Activated naive CD4-positive, alpha-beta T cell treated with Interleukin-2 at 50 U/mL for 16 hours (primary cell): ENCODE measurements around the gene NOC2L.
"Not testable (repeated sequence)": the region's sequence is repeated elsewhere in the genome, so short reads cannot be mapped to it uniquely, and the experiment has no call there.

Source experiments
- DNase-seq: peaks from one replicate; pipeline ENCODE4 v3.0.0-alpha.2; 2020

NOC2L gene

DNA sequence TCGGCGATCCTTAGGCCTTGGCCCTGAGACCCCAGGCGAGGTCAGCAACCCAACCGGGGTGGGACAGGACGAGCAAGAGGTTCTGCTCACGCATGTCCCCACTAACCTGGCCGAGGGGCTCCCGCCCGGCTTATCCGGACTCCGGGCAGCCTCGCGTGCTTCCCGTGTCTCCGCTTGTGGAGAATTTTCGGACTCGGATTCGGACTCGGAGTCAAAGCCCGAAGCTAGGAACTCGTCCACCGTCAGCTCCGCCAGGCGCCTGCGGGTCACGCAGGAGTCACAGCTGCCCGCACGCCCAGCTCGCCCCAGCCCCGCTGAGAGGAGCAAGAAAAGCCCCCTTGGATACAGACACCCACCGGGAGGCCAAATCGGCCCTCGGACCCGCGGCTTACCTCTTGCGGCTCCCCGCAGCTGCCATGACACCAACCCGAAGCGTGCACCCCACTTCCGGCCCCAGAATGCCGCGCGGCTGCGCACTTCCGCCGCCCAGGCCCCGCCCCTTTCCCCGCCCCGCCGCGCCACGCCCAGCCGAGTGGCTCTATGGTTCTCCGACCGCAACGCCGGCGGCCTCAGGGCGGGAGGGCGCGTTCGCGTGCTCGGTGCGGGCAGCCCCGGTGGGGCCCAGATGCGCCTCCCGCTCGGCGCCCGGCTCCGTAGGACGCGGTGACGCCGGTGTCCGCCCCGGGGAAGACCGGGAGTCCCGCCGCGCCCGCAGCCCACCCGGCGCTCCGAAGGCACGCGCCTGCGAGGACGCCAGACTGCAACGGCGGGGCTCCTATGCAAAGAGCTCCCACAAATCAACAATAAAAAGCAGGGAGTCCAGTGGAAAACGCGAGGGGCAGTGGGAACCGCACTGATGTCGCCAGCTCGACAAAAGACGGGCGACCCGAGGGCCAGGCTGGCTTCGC lies at the start of gene NOC2L:
Gene NOC2L (minus strand): TSS at position 434 of the 908 bp plus-strand sequence. CDS start 16 bp downstream, at position 418.
- peak; percentile 96 for DNase-seq

DNA sequence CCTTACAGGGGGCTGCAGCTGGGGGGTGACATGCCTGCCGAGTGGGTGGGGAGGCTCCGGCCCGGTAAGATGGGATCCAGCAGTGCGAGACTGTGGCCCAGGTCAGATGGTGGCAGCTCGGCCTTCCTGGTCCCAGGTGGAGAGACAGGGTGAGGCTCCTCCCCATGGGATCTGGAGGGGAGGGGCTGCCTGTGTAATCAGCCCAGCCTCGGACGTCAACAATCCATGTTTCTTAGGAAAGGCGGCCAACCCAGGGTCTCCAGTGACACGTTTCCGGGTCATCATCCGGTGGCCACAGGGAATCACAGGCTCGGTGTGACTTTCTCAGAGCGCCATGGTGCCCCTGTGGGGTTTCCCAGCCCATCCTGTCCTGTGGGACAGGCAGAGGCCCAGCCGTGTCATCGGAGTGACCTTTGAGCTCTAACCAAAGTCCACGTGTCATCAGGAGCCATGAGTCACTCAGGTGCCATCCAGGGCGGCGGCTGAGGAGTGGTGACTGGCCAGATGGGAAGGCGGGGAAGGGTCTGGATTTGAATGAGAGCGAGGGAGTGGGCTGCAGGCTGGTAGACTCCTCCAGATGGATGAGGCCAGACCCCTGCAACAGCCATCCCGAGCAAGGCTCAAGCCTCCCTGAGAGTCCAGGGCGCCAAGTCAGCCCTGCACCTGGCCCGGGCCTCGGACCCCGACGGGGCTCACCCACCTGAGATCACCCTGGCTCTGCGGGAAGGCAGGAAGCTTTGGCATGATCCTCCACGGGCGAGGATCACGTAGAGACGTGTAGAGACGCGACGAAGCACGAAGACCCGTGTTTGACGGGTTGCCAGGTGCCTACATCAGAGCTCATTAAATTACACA lies 47.5 kb upstream of the NOC2L start:
- DNase-seq = no peak

DNA sequence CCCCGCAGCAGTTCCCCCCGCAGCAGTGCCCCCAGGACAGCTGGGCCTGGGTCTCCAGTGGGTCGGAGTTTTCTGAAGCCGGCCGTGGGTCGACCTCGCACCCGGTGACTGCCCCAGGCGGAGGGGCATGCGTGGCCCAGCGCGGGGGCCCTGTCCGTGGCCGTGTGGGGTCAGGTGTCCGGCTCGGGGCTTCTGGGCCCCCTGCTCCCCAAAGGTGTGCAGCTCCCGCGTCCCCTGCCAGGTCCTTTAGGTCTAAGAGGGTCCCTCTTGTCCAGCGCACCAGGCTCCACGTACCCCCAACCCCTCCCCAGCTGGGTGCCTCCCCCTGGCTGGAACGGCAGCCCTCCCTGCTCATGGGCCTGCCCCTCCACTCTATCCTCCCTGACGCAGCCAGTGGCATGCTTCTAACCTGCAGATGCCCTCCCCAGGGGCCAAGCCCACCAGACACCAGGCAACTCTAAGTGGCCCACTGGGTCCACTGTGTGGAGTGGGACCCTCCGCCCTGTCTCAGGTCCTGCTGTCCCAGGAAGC lies 46.8 kb upstream of the NOC2L start:
- DNase-seq = no peak

DNA sequence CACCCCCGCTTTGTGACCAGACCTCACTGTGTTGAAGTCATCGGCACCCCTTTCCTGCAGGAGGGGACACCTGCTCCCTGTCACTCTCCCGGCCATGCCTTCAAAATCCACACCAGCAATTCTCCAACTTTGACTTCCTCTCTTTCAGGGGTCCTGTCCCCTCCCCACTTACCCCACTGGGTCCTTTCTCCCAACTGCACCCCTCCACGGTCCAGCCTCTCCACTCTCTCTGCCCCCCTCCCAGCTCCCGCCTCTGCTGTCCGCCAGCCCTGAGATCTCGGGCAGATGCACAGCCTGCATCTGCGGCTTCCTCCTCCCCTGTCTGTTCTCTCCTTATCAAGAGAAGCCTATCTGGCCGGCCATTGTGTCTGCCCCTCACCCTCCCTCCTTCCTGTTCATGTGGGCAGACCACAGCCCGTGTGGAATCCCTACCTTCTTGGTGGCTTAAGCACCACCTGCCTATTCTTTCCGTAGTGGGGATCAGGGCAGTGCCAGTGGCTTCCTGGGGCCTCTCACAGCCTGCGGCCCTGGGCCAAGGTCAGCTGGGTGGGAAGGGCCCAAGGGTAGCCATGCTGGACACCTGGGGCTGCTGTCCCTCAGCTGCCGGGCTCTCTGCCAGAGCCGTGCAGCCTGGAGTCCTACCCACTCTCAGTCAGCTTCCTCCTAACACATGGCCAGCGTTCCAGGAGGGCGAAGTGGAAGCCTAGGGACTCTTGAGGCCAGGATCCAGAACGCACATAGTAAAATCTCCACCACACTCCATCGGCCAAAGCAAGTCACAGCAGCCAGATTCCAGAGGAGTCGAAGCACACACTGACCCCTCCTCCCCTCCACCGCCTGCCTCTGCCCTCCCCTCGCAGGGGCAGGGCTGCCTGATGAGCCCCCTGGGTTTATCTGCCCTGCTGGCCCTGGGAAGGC lies 46.0 kb upstream of the NOC2L start:
- no peak for DNase-seq

DNA sequence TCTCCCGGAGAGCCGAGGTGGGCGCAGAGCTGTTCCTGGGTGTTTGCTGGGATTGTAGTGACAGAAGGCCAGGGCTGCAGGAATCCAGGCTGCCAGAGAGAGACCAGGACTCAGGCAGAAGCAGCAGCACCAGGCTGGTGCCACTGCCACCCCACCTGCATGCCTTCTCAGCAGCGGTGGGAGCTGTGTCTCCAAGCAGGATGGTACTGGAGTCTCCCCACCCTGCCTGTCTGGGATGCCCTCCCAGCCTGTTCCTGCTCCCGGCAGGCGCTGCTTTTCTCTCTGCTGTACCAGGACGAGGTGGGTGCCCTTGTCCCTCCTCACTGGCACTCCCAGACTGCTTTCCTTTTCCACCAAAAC lies 45.3 kb upstream of the NOC2L start:
- no peak for DNase-seq

DNA sequence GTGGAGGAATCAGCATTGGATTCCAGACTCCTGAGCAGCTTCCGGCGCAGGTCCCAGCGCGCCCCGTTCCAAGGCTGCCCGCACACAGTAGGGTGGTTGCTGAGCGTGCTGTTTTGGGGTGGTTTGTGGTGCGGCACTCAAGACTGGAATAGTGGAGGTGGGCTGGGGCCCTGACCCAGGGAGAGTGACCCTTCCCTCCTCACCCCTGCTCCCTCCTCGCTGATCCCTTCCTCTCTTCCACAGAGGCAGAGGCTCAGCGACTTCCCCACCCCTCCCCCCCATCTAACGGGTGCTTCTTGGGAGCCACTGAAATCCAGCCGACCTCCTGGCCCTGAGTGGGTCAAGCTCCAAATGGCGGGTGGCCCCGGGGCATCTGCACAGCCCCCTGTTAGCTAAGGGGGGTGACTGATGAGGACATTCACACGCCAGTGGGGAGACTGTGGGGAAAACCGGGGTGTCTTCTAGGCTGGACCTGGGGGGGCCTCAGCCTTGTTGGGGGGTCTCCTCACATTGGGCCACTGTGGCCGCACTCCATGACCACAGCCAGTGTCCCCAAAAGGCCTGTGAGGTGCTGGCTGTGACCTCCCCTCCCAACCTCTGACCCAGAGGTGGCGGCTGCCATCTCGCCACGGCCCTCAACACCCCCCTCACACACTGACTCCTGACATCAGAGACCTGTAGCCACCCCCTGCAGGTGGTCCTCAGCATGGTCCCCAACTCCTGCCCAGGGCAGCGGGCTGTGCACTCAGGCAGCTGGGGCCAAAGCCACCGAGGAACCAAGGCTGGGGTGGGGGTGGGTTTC lies 44.8 kb upstream of the NOC2L start:
- DNase-seq = no peak

DNA sequence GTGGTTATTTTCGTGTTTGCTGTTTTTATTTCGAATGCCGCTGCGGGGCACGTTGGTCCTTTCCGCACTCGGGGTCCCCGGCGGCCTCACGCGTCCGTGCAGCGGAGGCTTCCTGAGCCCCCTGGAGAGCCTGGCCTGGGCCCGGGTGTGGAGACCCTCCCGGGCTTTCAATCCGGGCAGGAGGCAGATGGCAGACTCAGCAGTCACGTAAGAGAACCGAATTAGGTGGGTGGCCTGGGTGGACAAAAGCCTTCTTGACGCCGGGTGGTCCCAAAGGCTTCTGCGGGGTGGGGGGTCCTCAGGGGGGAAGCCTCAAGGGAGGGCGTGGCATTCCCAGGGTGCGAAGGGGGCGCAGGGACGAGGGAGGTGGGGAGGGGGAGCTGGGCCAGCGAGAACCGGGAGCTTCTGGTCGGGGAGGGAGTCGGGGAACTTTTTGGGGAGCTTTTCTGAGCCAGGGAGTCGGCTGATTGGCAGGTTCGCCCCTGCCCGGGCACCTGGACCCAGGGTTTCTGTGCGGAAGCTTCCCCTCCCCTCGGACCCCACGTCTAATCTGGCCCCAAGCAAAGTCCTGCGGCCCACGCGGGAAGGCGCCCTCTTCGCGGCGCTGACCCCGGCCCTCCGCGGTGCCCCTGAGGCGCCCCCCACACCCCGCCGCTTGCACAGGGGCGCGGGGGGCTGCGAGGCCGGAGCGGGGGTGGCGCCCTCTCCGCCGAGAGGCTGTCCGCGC lies 42.2 kb upstream of the NOC2L start:
- no peak for DNase-seq

DNA sequence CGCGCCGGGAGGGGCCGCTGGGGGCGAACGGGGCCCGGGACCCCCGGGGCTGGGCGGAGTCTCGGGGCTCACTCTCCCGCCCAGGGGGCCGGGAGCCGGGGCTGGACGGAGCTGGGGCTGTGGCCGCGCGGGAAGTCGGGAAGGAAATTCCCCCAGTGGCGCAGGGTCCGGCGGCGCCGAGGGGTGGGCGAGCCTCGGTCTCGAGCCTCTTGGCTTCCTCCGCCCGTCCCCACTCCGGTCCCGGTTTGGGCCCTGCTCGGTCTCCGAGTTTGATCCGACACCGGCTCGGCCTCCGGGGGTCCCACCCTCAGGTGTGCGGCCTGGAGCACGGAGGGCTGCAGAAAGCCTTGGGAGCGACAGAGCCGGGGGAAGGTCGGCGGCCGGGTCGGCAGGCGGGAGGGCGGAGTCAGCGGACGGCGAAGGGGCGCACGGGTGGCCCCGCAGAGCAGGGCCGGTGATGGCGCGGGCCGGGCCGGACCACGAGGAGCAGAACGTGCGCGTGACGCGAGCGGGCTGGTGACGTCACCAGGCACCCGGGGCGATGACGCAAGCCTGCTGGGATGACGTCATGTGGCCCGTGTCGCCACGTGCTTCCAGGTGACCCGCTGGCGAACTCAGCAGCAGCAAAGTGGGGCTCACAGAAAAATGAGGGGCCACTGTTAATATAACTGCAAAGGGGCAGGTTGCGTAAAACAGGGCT lies 41.5 kb upstream of the NOC2L start:
- peak; percentile 70 for DNase-seq

DNA sequence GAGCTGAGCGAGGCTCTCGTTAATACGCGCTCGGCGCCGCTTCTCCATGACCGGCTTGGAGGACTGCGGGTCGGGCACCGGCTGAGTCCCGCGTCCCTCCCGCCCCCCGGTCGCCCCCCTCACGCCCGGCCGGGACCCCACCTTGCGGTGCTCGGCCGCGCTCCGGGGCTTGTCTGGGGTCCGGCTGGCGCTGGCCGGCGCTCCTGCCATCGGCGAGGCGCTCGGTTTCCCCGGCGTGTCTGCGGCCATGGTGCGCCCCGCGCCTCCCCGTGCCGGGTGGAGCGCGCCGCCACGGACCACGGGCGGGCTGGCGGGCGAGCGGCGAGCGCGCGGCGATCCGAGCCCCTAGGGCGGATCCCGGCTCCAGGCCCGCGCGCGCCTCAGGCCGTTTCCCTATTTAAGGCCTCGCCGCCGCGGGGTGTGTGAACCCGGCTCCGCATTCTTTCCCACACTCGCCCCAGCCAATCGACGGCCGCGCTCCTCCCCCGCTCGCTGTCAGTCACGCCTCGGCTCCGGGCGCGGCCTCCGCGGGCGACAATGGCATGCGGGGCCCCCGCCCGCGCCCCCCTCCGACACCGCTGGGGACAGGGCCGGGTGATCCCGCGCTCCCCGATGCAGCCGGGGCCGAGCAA lies 40.8 kb upstream of the NOC2L start, which contains the start of gene HES4:
Gene HES4 (minus strand): TSS at position 373 of the 632 bp plus-strand sequence. CDS start 124 bp downstream, at position 249.
- DNase-seq = peak; percentile 64

DNA sequence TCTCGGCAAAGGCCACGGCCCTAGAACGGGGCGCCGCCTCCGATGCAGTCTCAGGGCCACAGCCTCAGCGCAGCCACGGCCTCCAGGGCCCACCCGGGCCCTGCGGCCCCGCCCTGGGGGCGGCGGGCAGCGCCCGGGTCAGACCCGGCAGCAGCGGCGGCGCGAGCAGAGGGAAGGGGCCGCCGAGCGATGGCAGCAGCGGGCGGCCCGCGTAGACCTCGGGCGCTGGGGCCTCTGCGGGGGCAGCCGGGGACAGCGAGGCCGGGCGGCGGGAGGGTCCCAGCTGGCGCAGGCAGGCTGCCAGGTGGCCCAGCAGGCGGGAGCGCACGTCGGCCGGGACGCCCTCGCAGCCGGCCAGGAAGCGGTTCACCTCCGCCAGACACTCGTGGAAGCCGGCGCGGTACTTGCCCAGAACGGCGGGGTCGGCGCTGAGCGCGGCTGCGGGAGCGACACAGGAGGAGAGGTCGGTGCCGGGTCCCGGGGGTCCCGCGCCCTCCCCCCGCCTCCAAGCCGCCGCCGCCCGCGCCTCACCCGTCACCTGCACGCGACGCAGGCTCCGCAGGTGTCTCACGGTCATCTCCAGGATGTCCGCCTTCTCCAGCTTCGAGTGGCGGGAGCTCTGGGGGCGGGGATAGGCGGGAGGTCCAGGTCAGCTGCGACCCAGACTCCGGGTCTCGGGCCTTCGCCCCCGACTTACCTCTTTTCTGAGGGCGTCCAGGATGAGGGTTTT lies 40.1 kb upstream of the NOC2L start:
- DNase-seq = no peak

DNA sequence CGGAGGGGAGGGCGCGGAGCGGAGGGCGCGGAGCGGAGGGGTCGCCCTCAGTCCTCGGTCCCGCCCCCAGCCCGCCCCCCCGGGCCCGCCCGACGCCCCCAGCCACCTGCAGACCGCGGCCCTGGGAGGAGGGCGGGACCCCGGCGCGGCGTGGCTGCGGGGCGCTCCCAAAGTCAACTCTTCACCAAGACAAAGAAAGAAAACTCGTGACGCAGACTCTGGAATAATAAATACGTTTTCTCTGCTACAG lies 39.6 kb upstream of the NOC2L start:
- DNase-seq = no peak

DNA sequence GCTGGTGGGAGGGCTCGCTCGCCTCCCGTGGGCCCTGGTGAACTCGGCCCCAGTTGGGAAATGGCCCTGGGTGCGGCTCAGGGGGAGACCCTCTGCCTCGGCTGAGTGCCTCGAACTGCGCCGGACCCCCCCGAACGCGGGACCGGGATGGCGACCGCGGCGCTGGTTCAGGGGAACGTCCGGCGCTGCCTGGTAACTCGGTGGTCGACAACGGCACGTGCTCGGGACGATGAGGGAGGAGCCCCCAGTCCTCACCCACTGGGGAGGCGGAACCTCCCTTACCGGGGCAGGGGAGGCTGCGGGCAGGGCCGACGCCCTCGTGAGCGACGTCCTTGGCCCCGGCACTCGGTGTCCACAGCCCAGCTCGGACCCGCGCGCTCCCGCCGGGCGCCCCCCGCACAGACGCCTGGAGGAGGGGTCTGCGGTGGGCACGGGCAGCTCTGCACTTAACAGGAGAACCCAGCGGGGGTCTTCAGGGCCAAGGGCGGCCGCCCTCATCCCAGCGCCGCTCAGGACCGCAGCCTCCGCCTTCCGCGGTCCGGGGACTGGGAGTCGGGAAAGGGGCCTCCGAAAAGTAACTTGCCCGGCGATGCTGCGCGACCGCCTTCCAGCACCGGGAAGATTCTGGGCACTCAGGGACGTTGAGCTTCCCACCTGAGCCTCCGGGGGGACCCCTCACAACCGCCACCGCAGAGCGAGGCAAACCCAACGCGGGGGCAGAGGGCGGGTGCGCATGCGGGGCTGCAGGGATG lies 39.1 kb upstream of the NOC2L start:
- DNase-seq = no peak

DNA sequence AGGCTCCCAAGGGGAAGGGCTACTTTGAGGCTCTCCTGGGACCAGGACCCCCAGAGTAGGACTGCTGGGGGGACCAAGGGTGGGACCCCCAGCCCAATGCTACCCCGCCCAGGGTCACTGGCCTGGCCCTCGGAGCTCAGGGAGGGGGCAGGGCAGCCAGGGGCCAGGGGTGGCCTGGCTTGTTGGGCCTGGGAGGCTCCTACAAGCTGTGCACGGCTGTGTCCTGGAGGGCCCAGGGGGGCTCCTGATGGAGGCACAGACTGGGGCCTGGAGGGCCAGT lies 38.6 kb upstream of the NOC2L start:
- DNase-seq = no peak

DNA sequence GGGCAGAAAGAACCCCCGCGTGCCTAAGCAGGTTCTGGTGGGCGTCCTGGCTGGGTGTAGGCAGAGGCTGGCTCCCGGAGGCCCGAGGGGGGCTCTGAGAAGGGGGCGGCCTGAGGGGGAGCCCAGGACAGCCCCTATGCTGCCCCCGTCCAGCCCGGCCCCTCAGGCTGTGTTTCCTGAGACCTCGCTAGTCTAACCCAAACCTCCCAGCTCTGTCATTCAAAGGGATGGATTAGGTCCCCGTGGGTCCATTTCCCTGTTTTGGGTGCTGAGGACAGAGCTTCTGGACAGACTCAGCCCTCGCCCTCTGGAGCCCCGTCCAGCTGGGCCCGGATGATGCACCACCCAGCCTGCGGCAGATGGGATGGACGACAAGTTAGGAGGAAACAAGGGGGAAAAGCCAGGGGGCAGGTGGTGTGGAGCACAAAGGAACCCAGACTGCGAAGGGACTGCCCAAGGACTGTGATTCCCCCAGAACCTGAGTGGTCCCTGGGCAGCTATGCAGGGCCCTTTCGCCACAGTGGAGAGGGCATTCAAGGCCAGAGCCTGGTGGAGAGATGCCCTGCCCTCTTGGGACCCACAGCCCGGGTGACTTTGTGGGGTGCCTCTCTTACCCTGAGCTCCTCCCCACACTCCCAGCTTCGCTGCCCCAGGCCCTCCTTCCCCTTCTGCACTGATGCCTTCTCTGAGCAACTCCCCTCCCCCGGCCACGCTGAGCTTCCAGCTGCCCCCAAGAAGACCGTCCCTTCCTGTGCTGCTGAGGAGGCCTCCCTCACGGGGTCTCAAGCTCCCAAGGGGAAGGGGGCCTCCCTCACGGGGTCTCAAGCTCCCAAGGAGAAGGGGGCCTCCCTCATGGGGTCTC lies 38.0 kb upstream of the NOC2L start:
- no peak for DNase-seq

DNA sequence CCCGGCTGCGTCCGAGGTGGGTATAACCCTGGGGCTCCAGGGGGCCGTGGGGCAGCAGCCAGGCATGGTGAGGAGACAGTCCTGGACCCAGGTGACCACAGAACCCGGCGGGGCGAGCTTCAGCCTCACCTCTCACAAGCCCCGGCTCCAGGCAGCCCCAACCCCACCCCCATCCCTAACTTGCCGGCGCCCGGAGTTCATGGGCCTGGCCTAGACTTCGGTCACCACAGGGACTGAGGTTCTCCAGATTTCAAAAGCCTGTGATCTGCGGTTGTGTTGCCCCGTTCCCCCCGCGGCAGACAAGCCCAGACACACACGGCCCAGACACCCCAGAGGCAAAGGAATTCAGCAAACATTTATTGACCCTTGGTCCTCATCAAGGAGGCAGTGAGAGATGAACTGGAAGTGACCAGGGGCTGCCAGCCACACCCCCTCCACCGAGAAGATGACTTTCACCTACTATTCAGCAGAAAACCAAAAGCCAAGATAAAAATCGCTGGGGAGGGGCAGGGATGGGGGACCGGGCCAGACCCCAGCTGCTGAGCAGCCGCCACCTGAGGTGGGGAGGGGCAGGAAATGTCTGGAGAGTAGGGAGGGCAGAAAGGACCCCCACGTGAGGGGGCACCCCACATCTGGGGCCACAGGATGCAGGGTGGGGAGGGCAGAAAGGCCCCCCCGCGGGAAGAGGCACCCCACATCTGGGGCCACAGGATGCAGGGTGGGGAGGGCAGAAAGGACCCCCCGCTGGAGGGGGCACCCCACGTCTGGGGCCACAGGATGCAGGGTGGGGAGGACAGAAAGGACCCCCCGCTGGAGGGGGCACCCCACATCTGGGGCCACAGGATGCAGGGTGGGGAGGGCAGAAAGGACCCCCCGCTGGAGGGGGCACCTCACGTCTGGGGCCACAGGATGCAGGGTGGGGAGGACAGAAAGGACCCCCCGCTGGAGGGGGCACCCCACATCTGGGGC lies 36.9 kb upstream of the NOC2L start:
- no peak for DNase-seq

DNA sequence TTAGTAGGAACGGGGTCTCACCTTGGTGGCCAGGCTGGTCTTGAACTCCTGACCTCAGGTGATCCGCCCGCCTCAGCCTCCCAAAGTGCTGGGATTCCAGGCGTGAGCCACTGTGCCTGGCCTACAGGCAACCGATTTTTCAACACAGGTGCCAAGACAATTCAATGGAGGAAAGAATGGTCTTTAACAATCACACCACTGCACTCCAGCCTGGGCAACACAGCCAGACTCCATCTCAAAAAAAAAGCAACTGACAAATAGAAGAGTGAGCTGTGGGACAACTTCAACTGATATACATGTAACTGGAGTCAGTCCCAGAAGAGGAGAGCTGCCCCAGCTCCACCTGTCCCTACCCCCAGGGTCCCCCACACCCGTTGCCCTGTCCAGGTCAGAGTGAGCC lies 35.5 kb upstream of the NOC2L start:
- DNase-seq = not testable (repeated sequence)
